ENCODE results near the gene RECQL5.

RECQL5 gene

DNA sequence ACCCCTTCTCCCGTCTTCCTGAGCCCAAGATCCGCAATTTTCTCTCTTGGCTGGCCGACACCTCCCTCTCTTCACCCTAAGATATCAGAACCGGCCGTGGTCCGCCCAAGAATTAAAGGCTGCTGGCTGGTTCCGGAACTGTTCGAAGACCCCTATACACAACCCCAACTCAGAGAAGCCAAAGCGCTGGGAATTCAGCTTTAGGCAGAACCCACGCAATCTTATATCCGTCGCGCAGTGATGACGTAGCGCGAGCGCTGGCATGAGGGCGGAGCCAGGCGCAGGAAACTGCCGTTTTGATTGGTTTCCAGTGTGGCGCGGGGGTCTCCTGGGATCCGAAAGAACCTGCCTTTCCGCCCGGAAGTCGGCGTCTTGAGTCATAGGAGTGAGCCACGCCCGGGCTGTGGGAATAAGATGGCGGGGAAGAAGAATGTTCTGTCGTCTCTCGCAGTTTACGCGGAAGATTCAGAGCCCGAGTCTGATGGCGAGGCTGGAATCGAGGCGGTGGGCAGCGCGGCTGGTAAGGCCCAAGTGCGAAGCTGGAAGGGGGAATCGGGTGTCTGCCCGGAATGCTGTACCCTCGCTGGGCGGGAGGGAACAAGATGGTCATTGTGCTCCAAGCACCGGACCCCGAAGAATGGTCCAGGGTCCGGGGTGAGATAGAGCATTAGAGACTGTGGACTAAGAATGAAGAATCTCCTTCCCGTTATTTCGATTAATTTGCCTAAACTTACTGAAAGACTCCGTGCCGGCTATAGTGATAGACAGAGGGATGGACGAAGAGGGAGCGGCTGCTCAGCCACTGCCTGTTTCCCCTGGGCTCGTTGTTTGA lies at the start of gene RECQL5, which contains the start of gene SAP30BP:
TSS of gene RECQL5 (minus strand) at position 196 of the 832 bp plus-strand sequence. CDS start 597 bp downstream, outside the sequence.
TSS of gene SAP30BP (plus strand) at position 380 of the 832 bp plus-strand sequence. CDS start at position 415, 35 bp downstream.
- peak; percentile 97 to 100 (median 99) for DNase-seq
- intact Hi-C loops (cut with DNase I) = no loop called here

DNA sequence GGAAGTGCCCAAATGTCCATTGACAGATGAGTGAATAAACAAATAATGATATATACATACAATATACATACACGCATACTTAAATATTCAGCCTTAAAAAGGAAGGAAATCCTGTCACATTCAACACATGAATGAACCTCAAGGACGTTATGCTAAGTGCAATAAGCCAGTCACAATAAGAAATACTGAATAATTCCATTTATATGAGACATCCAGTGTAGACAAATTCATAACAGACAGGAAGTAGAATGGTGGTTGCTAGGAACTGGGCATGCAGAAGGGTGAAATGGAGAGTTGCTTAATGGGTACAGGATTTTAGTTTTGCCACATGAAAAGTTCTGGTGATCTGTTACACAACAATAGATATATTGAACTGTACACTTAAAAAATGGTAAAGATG lies 45.5 kb upstream of the RECQL5 start:
- DNase-seq = no peak
- intact Hi-C loops (cut with DNase I) = no loop called here

- intact Hi-C loops (cut with DNase I) = no loop called here
- DNase-seq = peak in 1 of 10 donors; percentile 77
These were observed 40.2 kb upstream of the RECQL5 start for GRCh38 chr17:75707079-75707571.

GRCh38 chr17:75706042-75706728 lies 39.2 kb upstream of the RECQL5 start:
- intact Hi-C loops (cut with DNase I) = no loop called here
- DNase-seq = peak in 1 of 10 donors; percentile 73

DNA sequence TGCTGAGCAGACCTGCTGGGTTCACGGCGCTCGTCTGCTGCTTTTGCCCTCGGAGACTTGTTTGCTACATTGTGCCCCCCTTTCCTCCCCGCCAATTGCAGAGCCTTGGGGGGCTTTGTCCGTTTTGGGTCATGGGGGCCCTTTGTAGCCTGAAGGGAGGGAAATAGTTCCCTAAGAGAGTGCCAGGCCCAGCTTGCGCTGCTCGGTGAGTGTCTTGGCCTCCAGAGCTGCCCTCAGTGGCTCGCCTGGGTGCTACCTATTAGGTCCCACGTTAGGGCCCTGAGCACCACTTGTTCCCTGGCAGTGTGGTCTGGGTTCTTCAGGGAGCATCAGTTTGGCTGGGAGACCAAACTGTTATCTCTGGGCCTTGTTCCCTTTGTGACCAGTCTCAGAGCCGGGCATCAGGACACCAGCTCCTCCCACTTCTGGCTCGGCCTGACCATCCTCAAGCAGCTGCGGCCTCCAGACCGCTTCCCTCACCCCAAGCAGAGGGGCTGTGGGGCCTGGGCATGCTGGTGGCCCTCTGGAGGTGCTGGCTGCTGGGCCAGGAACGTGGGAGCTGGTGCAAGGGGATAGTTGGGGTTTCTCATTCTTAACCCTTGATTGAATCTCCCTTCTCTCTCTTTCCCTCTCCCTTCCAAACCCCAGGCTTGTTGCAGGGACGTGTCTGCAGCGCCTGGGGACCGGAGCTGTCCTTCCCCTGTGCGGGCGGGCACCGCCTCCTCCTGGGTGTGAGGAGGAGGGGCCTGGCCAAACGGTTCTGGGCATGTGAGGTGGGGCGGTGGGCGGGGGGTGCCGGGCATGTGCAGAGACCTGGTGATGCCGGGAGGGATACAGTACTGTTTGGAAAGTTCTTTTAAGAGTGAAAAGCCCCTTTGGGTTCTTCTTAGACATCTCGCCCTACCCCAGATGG lies 38.3 kb upstream of the RECQL5 start:
- intact Hi-C loops (cut with DNase I) = no loop called here
- peak in 2 of 10 donors; percentile 40 to 80 for DNase-seq

DNA sequence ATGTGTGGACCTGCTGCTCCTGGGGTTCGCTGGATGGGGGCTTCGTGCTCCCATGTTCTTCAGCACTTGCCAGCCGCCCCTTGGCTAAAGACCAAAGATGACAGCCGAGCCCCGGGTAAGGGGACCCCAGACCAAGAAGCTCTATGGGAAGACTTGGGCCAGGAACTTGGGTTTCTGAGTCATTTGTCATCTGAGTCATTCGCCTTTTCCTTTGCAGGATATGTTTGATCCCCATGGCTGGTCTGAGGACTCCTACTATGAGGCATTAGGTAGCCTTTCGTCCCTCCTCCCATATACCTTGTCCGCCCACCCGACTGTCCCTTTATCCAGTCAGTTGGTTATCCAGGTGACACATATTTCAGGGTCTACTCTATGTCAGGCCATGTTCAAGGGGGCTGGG lies 36.6 kb upstream of the RECQL5 start:
- no peak for DNase-seq
- intact Hi-C loops (cut with DNase I) = no loop called here

- intact Hi-C loops (cut with DNase I) = no loop called here
- peak in 1 of 10 donors; percentile 67 for DNase-seq
These were observed 36.2 kb upstream of the RECQL5 start for GRCh38 chr17:75703191-75703590.

DNA sequence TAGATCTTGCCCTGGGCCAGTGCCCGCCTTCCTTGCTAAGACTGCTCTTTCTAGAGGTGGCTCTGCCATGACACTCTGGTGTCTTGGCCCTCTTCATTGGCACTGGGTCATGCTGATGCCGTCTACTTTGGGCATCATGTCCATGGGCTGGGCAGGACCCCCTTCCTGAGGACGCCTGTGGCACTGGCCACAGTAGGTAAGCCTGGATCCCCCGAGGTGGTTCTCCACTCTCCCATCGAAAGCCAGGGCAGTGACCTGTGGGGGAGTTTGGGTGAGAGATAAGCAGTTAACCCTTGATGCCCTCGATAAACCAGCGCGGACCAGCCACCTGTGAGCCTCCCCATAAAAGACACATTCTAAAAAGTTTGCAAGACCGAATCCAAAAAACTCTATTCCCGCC lies 34.3 kb upstream of the RECQL5 start:
- intact Hi-C loops (cut with DNase I) = no loop called here
- peak in 2 of 10 donors; percentile 16 to 62 for DNase-seq

- no peak for DNase-seq
- intact Hi-C loops (cut with DNase I) = no loop called here
These were observed 31.7 kb upstream of the RECQL5 start for GRCh38 chr17:75698659-75699058.

DNA sequence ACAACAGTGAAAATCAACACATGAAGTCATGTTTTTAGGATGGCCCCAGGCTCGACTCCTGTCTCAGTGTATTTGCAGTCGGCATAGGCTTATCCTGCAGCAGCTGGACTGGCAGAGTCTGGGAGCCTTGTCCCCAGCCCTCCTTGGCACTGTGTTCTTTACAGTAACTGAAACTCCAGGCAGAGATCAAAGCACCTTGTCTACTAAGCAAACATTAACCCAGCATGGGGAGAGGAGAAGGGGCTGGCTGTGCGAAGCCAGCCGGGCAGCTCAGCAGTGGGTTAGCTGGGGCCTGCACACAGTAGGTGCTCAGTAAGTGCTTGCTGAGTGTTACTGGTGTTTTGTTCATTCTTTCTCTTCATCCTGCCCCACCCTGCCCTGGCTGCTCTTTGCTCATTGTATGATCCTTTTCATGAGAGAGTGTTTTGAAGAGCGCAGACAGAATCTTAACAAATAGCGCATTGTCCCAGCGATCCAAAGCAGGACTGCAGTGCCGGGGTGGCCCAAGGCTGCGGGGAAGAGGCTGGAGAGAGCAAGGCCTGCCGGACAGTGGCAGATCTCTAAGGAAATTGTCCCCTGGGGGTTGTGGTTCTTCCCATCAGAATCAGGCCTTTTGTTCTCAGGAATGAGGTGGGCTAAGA lies 30.8 kb upstream of the RECQL5 start:
- DNase-seq = peak; percentile 44 to 96 (median 74)
- intact Hi-C loops (cut with DNase I) = no loop called here

DNA sequence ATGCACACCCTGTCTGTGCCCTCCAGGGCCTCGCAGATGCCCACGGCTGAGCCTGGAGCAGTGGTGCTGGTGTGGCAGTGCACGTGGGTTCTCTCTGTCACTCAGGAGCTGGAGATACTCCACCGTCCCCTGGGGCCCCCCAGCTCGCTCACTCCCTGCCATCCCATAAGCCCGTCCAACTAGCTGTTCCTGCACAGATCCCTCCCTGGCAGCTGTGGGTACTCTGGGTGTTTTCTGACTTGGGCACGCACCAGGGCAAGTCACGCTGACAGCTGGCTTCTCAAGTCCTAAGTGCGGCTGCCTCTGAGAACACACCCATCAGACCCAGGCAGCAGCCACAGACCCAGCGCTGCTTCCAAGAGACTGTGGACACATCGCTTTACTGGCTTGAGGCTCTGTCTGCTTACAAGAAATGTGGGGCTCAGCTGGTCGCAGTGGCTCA lies 28.9 kb upstream of the RECQL5 start:
- DNase-seq = peak in 7 of 10 donors; percentile 47 to 91 (median 65)
- intact Hi-C loops (cut with DNase I) = no loop called here

- intact Hi-C loops (cut with DNase I) = no loop called here
- peak in 2 of 10 donors; percentile 8 to 20 for DNase-seq
These were observed 28.3 kb upstream of the RECQL5 start for GRCh38 chr17:75695141-75695829.

DNA sequence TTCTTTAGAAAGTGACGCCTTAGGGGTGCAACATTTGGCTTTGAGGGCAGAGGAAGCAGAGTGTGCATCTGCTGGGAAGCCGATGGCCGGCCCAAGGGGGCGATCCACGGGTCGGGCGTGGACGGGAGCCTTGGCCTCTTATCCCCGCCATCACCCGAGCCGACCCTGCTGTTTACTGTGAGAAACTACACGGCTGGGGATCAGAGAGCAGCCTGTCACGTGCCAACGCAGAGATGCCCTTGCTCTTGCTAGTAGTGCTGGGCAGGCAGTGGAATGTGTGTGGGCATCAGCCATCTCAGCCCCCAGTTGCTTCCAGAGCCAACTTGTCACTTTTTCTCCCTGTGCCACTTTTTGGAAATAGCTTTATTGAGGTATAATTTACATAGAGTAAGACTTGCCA lies 27.6 kb upstream of the RECQL5 start:
- intact Hi-C loops (cut with DNase I) = no loop called here
- peak in 4 of 10 donors; percentile 61 to 91 (median 80) for DNase-seq

DNA sequence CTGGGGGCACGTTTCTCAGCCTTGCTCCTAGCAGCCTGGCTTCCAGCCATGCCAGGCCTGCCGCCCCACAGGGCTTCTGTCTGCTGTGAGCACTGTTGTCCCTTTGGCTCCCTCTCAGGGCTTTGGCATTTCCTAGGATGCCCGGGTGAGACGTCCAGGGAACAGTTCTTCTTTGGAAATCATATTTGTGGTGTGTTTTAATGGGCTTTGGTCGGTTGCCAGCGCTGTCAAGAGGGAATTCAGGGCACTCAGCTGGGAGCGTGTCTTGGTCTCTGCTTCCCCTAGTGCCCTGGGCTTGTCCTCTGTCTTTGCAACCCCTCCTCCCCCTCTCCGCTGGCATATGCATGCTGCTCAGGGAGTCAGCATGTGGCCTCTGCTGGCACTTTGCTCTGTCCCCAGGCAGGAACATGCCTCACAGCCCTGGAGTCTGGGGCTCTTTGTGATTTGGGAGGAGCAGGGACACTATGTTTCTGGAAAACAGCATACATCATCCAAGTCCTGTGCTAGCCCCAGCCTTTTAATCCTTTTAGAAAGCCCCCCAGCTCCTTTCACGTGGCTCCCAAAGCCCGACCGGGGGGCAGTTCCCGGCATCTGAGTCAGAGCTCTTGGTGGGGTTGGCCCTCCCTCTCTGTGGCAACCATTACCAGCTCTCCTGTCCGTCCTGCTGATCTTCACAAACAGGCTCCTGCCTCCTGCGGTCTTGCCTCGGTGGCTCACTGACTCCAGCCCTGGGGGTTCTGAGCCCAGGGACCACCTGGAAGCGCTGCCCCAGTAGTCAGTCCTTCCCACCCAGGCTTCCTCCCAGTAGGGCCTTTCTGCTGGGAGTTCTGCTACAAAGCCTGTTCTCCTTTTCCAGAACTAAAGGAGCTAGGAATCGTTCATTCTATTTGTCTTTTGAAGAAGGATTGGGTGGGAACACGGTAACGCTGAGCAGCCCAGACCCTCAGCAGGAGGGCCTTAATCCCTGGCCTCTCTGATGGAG lies 26.8 kb upstream of the RECQL5 start:
- intact Hi-C loops (cut with DNase I) = no loop called here
- peak; percentile 81 to 98 (median 89) for DNase-seq

DNA sequence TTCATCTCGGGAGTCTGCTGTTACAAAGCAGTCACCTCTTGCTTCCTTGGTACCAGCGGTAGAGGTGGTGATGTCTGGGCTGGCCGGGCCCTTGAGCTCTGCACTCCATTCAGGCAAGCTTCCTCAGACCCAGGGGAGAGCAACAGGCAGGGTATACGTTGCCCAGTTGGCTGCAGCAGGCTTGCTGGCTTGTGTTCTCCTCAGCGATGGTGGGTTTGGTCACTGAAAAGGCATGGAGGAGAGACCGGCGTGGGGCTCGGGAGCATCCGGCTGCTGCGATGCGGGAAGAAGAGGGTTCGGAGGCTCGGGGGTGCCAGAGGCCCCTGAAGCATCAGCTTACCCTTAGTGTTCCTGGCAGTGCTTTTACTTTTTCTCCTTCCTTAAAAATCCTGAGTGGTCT lies 26.0 kb upstream of the RECQL5 start:
- peak in 3 of 10 donors; percentile 39 to 78 (median 78) for DNase-seq

DNA sequence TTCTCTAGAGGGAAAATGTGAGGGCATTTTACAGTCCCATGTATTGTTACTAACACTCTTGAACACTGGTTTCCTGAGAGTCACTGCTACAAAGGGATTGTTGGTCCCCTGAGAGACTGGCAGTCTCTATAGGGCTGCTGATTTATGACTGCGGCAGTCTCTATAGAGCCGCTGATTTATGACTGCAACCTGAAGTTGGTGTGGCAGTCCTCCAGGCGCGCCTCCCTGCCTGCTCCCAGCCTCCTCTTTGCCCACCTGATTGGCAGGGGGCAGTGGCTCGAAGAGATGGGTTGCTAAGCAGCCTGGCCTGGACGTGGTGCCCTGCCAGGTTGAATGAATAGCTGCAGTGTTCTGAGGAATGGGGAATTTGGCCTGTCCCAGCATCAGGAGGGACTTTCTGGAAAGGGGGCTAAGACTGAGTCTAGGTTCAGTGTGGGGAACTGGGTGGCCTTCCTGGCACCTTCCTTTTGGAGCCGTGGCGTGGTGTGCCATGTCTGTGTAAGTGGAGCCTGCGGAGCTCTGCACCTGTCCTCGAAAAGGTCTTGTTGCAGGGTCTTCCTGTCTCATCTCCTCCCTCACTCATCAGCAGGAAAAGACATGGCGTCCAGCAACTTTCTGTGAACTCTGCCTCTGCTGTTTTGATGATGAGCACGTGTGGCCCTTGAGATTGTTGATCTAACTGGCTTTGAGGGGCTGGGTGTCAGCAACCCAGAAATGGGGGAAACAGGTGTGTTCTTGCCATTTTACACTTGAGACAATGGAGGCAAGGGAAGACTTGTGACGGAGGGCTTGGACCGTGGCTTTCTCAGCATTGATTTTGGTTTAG lies 25.1 kb upstream of the RECQL5 start:
- DNase-seq = peak; percentile 41 to 93 (median 62)
- intact Hi-C loops (cut with DNase I) = no loop called here

More for the DNA sequence above, 26.0 kb upstream of the RECQL5 start:
- intact Hi-C loops (cut with DNase I) = no loop called here

GRCh38 chr17:75691371-75691791 lies 24.4 kb upstream of the RECQL5 start:
- DNase-seq = peak in 2 of 10 donors; percentile 9 to 59
- intact Hi-C loops (cut with DNase I) = no loop called here

Data from posterior cingulate gyrus (tissue), 11 donors.